ENCODE data around the gene TIMP1. TPM values are rescaled to one million over a fixed set of nuclear protein-coding genes. Genes with fewer than 3 reads are reported as not detected.
A peak's percentile ranks its signal among the peaks of the same experiment; 100 is the strongest.

TIMP1 gene
- total and polyA plus RNA-seq, 2 donors (not counting 1 experiment from before 2014, with no cell fraction given): 8.8 to 12.8 TPM

DNA sequence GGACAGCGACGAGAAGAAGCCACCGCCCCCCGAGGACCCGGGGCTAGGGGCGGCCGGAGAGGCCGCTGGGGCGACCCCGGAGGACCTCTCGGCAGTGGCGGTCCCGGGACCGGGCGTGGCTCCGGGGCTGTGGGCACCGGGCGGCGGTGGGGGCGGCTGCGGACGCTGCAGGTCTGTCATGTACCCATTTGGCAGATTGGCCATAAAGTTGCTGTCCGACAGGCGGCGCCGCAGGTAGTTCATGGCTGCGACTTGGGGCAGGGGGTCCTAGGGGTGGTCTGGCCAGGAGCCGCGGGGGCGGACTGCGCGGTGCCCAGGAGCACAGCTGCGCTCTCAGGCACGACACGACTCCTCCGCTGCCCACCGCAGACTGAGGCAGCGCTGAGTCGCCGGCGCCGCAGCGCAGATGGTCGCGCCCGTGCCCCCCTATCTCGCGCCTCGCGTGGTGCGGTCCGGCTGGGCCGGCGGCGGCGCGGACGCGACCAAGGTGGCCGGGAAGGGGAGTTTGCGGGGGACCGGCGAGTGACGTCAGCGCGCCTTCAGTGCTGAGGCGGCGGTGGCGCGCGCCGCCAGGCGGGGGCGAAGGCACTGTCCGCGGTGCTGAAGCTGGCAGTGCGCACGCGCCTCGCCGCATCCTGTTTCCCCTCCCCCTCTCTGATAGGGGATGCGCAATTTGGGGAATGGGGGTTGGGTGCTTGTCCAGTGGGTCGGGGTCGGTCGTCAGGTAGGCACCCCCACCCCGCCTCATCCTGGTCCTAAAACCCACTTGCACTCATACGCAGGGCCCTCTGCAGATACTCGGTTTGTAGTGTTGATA, 37.5 kb downstream of the TIMP1 start, which contains the start of gene SYN1:
Gene SYN1 (minus strand): TSS at position 372 of the 817 bp plus-strand sequence. CDS start 129 bp downstream, at position 243.
- peak within 1 kb of the TSS in 3 of 5 experiments; percentile 35 to 47 (median 44) for H3K4me3 ChIP-seq (ENCODE audit: control extremely low read depth in 1 of 5, extremely low read depth in 1 of 5, insufficient read depth in 1 of 5, low read depth in 2 of 5, low read length in 4 of 5)
- no peaks in the 10 kb centered on the region for H3K36me3 ChIP-seq (replicated peaks in 1 of 2; ENCODE audit: control extremely low read depth in 1 of 2, control insufficient read depth in 1 of 2, extremely low read depth in 1 of 2, insufficient read depth in 2 of 2, low read length in 1 of 2)
- Mint-ChIP-seq H3K4me3 (peak within 1 kb of the TSS; percentile 74), H3K4me1 (peaks cover 14% of the 10 kb centered on the region), H3K9me3 (ENCODE audit: insufficient read depth) (no peaks in the 10 kb centered on the region), H3K27me3 (peaks cover 42% of the 10 kb centered on the region), H3K27ac (peak within 1 kb of the TSS; percentile 6)
- DNase-seq (peak; percentile 86), ATAC-seq (ENCODE audit: low read depth) (peak; percentile 95)
- H2AFZ ChIP-seq (ENCODE audit: insufficient read depth, low read depth, low read length, poor library complexity, severe bottlenecking): no peak within 1 kb of the TSS
- H3K4me1 ChIP-seq (ENCODE audit: control insufficient read depth in 2 of 2, insufficient read depth in 2 of 2, low read length in 2 of 2): peaks cover 4 to 15% of the 10 kb centered on the region in 2 donors
- H3K27me3 ChIP-seq (replicated peaks in 1 of 4; ENCODE audit: control extremely low read depth in 1 of 4, control insufficient read depth in 3 of 4, insufficient read depth in 4 of 4, low read length in 3 of 4): peaks cover 0 to 29% (median 2%) of the 10 kb centered on the region in 4 experiments
- H3K4me2 ChIP-seq (replicated peaks; ENCODE audit: low read depth, low read length, poor library complexity, severe bottlenecking): peak within 1 kb of the TSS; percentile 73
- intact Hi-C loops (cut with micrococcal nuclease): loop anchor here (1.0 to 5.0 kb wide), 2 partner anchors 38 to 58 kb away; partner anchors contain the start of genes ARAF and UXT
- H3K9ac ChIP-seq (ENCODE audit: low read length): peak within 1 kb of the TSS; percentile 47
- H3K9me3 ChIP-seq (ENCODE audit: control extremely low read depth in 1 of 3, control insufficient read depth in 2 of 3, insufficient read depth in 1 of 3, low read length in 2 of 3): no peaks in the 10 kb centered on the region
- H4K20me1 ChIP-seq (ENCODE audit: control insufficient read depth, insufficient read depth, low read length, poor library complexity, severe bottlenecking): no peaks in the 10 kb centered on the region
- H3K79me2 ChIP-seq (ENCODE audit: control insufficient read depth, insufficient read depth, low read length): no peaks in the 10 kb centered on the region
- TF ChIP-seq EZH2 (IDR thresholded peaks at IDR 0.05; ENCODE audit: borderline replicate concordance, insufficient read depth, low read depth, low read length, poor library complexity, severe bottlenecking): no peak
- TF ChIP-seq, protein P1, sequence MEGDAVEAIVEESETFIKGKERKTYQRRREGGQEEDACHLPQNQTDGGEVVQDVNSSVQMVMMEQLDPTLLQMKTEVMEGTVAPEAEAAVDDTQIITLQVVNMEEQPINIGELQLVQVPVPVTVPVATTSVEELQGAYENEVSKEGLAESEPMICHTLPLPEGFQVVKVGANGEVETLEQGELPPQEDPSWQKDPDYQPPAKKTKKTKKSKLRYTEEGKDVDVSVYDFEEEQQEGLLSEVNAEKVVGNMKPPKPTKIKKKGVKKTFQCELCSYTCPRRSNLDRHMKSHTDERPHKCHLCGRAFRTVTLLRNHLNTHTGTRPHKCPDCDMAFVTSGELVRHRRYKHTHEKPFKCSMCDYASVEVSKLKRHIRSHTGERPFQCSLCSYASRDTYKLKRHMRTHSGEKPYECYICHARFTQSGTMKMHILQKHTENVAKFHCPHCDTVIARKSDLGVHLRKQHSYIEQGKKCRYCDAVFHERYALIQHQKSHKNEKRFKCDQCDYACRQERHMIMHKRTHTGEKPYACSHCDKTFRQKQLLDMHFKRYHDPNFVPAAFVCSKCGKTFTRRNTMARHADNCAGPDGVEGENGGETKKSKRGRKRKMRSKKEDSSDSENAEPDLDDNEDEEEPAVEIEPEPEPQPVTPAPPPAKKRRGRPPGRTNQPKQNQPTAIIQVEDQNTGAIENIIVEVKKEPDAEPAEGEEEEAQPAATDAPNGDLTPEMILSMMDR (IDR thresholded peaks at IDR 0.05): peak; percentile 6
- H3K27ac ChIP-seq (ENCODE audit: low read length in 2 of 2): no peak within 1 kb of the TSS
- WGBS (ENCODE audit: insufficient coverage): 3% methylated on average over 71 of the region's 88 CpGs
- ChIA-PET POLR2A (no interaction called here), CTCF (no interaction called here)

DNA sequence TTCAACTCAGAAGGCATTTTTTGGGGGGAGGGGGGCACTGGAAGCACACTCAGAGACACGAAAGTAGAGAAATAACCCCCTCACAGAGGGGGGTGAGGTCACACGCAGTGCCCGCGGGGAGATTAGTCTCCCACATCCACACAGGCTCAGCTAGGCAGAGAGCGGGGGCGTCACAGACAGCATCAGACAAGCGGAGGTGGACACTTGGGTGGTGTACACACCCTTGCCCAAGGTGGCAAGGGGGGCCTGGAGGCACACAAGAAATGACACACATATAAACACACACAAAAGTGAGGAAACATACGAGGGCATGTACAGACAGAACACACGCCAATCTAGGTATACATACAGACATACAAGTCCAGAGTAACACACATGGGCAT, 38.1 kb downstream of the TIMP1 start:
- no peaks in the 10 kb centered on the region for H4K20me1 ChIP-seq (ENCODE audit: control insufficient read depth, insufficient read depth, low read length, poor library complexity, severe bottlenecking)
- DNase-seq (no peak), ATAC-seq (ENCODE audit: low read depth) (no peak)
- H3K27ac ChIP-seq (ENCODE audit: low read length in 2 of 2): no peak overlapping the region
- no peak overlapping the region for H2AFZ ChIP-seq (ENCODE audit: insufficient read depth, low read depth, low read length, poor library complexity, severe bottlenecking)
- Mint-ChIP-seq H3K27ac (no peak overlapping the region), H3K4me3 (peak overlapping the region; percentile 37), H3K27me3 (peaks cover 47% of the 10 kb centered on the region), H3K9me3 (ENCODE audit: insufficient read depth) (no peaks in the 10 kb centered on the region), H3K4me1 (peaks cover 14% of the 10 kb centered on the region)
- CTCF ChIA-PET: no interaction called here
- no peaks in the 10 kb centered on the region for H3K9me3 ChIP-seq (ENCODE audit: control extremely low read depth in 1 of 3, control insufficient read depth in 2 of 3, insufficient read depth in 1 of 3, low read length in 2 of 3)
- intact Hi-C loops (cut with micrococcal nuclease): loop anchor here (1.0 to 5.0 kb wide), 2 partner anchors 37 to 59 kb away; partner anchors contain the start of genes ARAF and UXT
- no peak for TF ChIP-seq EZH2 (IDR thresholded peaks at IDR 0.05; ENCODE audit: borderline replicate concordance, insufficient read depth, low read depth, low read length, poor library complexity, severe bottlenecking)
- TF ChIP-seq, protein P1 (IDR thresholded peaks at IDR 0.05): no peak
- 100% methylated on average over 2 of the region's 9 CpGs for WGBS (ENCODE audit: insufficient coverage)
- H3K36me3 ChIP-seq (replicated peaks in 1 of 2; ENCODE audit: control extremely low read depth in 1 of 2, control insufficient read depth in 1 of 2, extremely low read depth in 1 of 2, insufficient read depth in 2 of 2, low read length in 1 of 2): no peaks in the 10 kb centered on the region
- H3K4me1 ChIP-seq (ENCODE audit: control insufficient read depth in 2 of 2, insufficient read depth in 2 of 2, low read length in 2 of 2): peaks cover 4 to 15% of the 10 kb centered on the region in 2 donors
- peak overlapping the region; percentile 73 for H3K4me2 ChIP-seq (replicated peaks; ENCODE audit: low read depth, low read length, poor library complexity, severe bottlenecking)
- peaks cover 0 to 29% (median 2%) of the 10 kb centered on the region in 4 experiments for H3K27me3 ChIP-seq (replicated peaks in 1 of 4; ENCODE audit: control extremely low read depth in 1 of 4, control insufficient read depth in 3 of 4, insufficient read depth in 4 of 4, low read length in 3 of 4)
- POLR2A ChIA-PET: no interaction called here
- H3K79me2 ChIP-seq (ENCODE audit: control insufficient read depth, insufficient read depth, low read length): no peaks in the 10 kb centered on the region
- no peak overlapping the region for H3K4me3 ChIP-seq (ENCODE audit: control extremely low read depth in 1 of 5, extremely low read depth in 1 of 5, insufficient read depth in 1 of 5, low read depth in 2 of 5, low read length in 4 of 5)
- H3K9ac ChIP-seq (ENCODE audit: low read length): no peak overlapping the region
